ENCODE results near the gene FIS1.

FIS1 gene

DNA sequence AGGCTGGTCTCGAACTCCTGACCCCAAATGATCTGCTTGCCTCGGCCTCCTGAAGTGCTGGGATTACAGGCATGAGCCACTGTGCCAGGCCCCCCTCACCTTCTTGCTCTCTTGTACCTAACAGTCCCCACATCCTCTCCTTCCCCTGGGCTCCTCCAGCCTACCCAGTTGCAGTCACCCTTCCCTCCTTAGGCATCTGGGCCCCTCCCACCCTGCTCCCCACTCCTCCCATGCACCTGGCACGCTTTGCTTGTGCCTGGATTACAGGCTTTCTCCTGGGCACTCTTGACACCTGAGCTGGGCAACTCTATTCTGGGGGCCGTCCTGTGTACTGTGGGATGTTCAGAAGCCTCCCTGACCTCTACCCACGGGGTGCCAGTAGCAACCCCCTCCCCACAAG lies 10.2 kb downstream of the FIS1 start:
- DNase-seq (ENCODE audit: low spot score) = no peak

DNA sequence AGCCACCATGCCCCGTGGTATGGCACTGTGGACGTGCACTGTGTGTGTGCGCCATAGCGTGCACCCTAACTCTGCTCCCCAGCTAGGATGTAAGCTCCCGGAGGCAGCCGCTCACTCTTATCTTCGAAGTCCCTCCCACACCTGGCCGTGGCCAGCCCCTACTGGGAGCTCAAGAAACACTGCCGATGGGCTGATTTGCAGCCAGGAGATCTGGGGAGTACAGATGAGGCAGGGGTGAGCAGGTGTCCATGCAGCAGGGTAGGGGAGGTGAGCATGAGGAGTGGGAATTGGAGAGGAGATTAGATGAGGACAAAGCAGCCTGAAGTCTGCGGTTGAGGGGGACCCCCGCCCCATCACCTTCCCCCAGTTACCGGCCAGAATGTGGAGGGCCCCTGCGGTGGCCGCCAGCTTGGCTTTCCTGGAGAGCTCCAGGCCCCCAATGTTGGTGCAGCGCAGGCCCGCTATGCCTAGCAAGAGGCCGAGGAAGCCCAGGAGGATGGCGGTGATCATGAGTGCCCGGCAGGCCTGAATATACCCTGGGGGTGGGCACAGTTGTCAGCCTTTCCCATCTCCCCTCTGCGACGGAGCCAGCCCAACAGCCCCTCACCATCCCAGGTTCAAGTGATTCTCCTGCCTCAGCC lies 10.9 kb downstream of the FIS1 start:
- no peak for DNase-seq (ENCODE audit: low spot score)

DNA sequence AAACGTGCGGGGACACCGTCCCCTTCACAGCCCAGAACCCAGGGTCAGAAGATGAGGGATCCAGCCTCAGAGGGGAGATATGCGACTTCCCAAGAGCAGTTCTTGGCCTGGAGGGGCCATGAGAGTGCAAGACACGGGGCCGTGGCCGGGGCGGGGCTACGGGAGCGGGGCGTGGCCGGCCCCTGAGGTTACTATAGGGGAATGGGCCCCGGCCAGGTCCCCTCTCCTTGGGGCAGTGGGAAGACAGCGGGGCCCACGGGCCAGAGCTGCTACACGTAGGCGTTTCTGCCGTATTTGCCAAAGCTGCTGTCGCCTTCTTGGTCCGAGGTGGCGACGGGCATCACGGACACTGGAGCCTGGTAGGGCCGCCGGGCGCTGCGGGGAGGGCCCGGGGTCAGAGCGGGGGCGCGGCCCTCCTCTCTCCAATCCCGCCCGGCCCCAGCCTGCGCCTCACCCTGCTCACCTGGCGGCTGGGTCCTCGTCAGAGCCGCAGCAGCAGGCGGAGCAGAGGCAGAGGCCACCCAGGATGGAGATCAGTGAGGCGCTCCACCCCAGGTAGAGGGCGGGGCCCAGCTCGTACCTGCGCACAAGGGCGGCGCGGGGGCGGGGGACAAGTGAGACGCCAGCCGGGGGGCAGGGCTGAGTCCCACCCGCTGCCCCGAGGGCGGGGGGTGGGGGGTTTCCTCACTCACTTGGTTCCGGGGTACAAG lies 12.6 kb downstream of the FIS1 start:
- DNase-seq (ENCODE audit: low spot score) = no peak

DNA sequence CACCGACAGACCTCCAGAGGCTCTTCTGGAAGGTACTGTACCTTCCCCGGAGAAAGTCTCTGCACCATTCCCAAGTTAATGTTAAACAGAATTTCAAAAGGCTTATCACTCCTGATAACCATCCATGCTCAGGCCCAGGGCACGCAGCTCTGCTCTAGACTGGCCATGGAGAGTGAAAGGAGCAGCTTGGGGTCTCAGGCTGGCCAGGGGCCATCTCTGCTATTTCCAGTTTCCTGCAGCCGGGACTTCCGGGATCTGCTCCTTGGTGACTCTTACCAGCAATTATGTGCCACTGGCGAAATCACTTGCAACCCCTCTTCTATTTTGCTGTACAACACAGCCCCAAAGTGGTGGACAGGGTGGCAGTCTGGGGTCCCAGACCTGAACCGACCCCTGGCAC lies 13.2 kb downstream of the FIS1 start:
- no peak for DNase-seq (ENCODE audit: low spot score)

DNA sequence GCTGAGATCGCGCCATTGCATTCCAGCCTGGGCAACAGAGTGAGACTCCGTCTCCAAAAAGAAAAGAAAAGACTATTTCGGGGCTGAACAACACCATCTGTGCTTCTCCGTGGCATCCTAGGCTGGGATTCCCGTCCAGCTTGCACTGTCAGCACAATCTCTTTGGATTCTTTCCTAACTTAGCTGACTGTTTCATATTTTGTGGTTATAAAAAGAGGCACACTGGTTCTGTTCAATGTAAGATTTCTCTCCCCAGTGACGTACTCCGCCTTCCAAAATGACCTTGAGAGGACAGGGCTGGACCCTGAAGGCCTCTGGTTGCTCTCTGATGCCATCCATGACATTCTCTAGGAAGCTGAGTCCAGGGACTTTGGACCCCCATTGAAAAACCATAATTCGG lies 18.2 kb downstream of the FIS1 start:
- no peak for DNase-seq (ENCODE audit: low spot score)

DNA sequence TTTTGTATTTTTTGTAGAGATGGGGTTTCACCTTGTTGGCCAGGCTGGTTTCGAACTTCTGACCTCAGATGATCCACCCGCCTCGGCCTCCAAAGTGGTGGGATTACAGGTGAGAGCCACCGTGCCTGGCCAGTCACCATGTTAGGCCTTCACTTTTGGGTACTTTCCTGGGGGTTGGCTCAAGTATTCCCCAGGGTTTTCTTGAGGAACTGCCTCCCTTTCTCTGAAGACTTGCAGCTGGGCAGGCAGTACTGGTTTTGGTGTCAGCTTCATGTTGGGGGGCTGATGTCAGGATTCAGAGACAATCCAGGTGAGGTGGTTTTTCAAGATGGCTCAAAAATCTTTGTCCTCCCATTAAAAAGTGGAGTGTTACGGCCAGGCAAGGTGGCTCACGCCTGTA lies 19.2 kb downstream of the FIS1 start:
- DNase-seq (ENCODE audit: low spot score) = no peak

DNA sequence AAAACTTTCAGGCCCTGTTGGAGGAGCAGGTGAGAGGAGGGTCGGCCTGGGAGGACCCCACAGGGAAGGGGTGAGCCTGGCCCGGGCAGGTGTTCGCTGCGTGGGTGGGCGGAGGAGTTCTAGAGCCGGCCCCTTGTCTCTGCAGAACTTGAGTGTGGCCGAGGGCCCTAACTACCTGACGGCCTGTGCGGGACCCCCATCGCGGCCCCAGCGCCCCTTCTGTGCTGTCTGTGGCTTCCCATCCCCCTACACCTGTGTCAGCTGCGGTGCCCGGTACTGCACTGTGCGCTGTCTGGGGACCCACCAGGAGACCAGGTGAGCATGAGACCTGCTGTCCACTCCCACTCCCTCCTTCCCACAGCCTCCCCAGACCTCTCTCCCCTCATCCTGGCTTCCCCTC lies 21.4 kb downstream of the FIS1 start:
- no peak for DNase-seq (ENCODE audit: low spot score)

DNA sequence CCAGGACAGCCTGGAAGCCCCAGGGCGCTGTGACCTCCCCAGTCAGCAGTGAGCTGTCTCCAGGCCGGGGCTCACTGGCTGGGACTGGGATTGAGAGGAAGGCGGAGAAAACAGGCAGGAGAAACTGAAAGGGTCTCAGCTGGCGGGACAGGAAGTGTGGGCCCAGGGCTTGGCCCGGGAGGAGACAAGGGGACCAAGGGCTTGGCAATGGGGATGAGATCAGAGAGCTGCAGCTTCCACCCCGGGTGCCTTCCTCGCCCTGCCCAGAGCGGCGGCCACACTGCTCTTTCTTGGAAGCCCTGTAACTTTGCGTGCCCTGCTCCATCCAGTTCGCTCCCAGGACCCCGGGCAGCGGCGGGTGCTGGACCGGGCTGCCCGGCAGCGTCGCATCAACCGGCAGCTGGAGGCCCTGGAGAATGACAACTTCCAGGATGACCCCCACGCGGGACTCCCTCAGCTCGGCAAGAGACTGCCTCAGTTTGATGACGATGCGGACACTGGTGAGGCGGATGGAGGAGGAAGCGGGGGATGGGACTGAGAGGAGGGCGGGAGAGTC lies 22.5 kb downstream of the FIS1 start:
- DNase-seq (ENCODE audit: low spot score) = no peak

DNA sequence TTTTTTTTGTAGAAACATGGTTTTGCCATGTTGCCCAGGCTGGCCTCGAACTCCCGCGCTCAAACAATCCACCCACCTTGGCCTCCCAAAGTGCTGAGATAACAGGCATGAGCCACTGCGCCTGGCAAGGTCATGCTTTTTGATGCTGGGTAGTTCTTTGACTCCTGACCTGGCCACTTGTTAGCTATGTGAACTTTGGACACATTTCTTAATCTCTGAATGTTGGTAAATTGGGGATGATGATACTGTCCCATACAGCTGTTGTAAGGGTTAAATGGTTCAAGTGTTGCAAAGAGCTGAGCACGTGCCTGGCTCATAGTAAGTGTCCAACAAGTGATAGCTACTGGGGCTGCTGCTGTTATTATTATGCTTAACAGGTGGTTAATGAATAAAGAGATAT lies 24.6 kb downstream of the FIS1 start:
- no peak for DNase-seq (ENCODE audit: low spot score)

DNA sequence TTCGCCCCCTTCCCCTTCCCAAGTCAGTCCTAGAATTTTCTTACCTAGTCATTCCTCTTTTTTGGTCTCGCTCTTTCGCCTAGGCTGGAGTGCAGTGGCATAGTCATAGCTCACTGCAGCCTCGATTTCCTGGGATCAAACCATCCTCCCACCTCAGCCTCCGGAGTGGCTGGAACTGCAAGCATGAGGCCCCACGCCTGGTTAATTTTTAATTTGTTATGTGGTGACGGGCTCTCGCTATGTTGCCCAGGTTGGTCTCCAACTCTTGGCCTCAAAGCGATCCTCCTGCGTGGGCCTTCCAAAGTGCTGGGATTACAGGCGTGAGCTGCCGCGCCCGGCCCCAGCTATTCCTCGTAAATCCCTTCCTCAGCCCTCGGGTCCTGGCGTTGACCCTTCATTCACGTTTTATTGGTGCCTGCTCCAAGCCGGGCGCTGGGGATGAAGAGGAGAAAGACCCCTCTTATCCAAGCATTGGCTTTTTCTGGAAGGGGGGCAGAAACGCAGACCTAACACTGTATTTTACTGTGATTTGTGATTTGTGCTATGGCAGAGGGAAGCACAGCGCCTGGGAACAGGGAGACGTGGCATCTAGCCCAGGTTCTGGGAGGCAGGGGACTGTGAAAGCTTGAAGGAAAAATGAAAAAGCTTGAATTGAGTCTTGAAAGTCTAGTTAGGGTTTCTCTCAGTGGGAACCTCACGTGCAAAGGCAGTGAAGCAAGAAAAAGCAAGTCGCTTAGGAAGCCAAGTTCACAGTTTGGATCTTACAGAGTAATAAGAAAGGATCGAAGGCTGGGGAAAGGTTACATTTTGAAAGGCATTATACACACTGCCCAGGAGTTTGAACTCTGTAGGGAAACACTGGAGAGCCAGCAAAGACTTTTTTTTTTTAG lies 26.4 kb downstream of the FIS1 start:
- no peak for DNase-seq (ENCODE audit: low spot score)

DNA sequence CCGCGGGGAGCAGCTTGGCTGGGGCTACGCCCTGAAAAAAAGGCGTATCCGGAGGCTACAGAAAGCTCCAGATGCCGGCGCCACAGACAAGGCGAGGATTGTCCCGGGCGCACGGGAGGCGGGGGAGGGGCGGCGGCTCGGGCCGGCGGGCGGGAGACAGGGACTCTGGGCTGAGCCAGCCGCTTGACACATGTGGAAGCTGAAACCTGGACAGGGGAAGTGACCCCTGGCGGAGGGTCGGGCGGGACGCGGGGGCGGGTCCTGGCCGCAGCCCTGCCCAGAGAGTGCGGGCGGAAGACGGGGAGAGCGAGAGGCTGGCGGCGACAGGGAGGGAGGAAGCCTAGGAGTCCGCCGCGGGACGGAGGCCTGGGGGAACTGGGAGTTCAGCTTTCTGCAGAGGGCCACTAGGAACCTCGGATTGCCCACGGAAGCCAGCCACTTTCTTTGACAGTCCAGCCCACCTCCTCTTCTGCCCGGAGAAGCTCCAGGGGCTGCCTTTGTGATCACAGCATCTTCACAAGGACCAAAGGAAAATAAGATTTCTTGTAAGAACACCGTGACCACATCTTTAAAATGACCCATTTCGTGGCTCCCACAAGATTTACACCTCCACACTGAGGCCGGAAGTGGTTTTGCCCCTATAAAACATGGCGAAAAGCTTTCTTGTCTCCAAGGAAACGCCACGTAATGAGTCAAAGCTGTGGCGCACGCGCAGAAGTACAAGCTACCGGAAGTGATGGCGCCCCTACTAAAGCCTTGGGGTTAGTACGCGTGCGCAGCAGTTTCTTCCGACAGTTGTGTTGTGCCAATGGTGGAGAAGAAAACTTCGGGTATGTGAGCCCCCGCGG lies 27.3 kb downstream of the FIS1 start, which contains the start of the genes PLOD3 and ZNHIT1:
Gene PLOD3 (minus strand): TSS at position 194 of the 848 bp plus-strand sequence. CDS start 307 bp downstream, outside the sequence.
Gene ZNHIT1 (plus strand): TSS at position 778 of the 848 bp plus-strand sequence. CDS start 31 bp downstream, at position 809.
- DNase-seq (ENCODE audit: low spot score) = peak; percentile 98

DNA sequence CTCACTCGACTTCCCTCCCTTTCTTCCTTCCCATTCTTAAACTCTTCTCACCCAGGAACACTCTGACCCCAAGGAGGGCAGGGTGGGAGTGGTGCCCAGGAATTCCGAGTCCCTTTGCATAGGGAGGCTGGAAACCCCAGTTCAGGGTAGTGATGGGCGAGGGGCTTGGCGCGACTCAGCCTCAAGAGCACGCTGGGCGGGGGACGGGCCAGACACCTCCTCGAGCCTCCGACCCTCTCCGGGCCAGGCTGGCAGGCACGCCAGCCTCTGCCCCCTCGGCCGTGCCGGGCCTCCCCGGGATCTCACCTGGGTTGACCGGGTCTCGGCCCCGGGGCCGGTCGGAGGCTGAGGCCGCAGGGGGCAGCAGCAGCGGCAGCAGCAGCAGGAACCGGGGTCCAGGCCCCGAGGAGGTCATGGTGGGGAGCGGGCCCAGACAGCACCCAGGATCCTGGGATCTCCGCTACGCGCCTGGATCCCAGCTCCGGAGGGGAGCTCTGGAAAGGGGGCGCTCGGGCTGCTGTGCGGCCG lies 28.0 kb downstream of the FIS1 start:
- no peak for DNase-seq (ENCODE audit: low spot score)

DNA sequence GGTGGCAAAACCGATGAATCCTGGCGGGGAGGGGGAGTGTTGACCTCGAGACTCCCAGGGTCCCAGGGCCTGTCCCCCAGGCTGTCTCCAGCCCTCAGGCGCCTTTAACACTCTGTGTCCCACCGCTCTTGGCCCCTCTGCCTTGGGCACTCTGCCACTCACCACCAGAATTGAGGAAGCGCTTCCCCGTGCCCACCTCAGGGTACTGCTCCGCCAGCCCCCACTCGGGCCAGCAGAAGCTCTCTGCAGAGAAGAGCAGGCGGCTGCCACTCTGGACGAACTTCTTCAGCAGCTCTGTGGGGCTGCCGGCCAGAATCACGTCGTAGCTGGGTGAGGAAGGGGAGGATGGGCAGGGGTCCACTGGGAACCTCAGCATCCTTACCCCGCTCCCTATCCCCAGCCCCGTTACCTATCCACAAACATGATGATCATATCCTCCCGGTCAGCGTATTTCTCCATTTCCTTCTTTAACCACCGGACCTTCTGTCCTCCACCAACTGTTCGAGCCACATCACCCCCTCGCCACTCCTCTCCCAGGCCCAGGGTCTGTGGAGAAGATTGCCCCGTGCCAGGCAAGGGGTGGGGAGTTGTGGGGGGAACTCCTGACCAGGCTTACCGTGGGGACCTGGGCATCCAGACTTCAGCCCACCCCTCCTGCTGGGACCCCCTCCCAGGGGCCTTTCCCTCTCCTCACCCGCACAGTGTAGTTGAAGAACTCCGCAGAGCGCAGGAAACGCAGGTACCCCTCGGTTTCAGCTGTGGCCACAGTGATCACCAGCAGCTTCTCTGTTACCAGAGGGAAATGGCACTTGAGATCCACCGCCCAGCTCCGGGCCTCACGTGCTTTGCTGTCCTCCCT lies 28.7 kb downstream of the FIS1 start:
- DNase-seq (ENCODE audit: low spot score) = no peak

DNA sequence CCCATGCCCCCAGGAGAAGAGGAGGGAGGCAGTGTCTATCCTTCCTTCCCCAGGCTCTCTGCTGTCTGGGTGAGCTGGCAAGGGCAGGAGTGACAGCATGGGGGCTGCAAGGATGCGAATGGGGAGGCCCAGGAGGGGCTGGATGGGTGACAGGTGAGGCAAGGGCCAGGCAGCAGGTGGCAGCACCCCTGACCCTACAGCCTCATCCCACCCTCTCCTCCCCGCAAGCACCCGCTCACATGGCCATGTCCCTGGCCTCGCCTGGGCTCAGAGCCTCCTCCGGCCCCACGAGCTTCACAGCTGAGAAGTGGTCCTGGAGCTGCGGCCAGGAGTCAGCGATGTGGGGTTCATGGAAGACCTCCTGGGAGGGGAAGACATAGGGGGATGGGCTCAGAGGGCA lies 32.9 kb downstream of the FIS1 start:
- DNase-seq (ENCODE audit: low spot score) = no peak

DNA sequence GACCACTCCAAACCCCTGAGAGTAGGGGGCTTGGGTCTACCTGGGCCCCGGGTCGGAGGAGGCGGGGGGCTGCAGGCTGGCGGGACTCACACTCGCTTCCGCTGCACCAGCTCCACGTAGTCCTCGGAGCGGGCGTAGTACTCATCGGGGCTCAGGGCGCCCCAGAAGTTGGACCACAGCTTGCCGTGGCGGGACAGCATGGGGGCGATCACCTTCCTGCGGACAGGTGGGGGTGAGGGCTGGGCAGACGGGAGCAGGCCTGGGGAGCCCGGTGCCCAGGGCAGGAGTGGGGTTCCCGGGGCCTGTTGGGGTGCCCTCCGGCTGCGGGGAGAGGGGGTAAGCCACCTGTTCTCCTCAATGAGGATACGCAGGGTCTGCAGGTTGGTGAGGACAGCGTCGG lies 33.4 kb downstream of the FIS1 start:
- no peak for DNase-seq (ENCODE audit: low spot score)

DNA sequence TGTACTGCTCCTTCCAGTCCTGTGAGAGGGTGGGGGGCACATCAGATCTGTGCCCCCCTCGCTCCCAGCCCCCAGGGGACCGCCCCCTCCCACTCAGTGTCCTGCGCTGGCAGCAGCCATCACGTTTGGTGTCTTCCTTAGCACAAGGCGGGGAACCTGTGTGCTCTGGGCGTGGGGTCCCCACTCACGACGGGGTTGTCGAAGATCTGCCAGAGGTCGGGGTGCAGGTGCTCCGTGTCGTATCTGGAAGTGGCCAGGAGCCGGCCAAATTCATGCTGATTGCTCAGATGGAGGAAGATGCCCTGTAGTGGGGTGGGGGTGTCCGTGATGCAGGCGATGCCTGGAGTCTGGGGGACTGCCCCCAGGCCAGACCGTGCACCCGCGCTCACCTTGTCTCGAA lies 34.7 kb downstream of the FIS1 start:
- DNase-seq (ENCODE audit: low spot score) = no peak

DNA sequence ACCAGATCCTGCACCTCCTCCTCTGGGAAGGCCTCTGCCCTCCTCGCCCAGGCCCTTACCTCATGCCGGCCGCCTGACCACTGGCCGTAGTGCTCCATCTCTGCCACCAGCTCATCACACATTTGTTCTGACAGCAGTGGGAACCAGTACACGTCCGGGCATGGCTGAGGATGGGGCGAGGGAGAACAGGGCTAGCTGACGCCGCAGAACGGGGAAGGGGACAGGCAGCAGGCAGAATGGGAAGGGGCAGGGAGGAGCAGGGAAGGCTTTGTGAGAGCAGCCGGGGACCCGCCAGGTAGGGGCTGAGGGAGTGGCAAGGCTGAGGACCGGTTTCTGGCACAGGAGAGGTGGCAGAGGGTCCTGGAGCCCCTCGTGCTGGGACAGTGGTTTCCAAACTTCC lies 36.1 kb downstream of the FIS1 start:
- no peak for DNase-seq (ENCODE audit: low spot score)

DNA sequence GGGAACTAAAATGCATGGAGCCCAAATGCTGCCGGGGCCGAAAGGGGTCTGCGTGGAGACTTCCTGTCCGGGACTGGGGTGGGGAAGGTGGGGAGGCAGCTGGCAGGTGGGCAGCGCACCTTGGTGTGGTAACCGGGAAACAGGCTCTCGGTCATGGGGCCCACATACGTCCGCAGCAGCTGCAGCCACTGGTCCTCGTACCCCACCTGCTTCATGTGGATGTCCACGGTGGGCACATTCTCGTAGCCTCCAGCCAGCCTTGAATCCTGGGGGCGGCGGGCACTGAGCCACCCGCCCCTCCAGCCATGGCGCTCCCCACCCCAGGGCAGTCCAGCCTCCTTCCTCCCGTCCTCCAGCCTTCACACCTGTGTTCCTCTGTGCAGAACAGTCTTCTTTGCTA lies 37.4 kb downstream of the FIS1 start:
- no peak for DNase-seq (ENCODE audit: low spot score)

DNA sequence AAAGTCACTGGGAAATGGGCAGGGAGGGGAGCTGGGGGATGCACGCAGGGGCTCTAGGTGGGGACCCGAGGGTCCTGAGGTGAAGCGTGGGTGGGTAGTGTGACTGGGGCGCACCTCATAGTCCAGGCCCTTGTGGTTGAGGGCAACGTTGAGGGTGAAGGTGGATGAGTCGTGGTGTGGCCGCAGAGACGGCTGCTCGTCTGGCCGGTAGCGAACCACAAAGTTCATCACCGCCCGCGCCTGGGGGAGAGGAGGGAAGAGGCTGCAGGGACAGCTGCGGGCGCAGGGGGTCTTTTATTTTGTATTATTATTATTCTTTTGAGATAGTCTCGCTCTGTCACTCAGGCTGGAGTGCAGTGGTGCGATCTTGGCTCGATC lies 38.2 kb downstream of the FIS1 start:
- DNase-seq (ENCODE audit: low spot score) = no peak

All from SK-N-DZ (cell line).